ENCODE results near the gene ASB15. TPM values are rescaled to one million over a fixed set of nuclear protein-coding genes. Genes with fewer than 3 reads are reported as not detected.

The ASB15 gene
- total and polyA plus RNA-seq, 2 of the 13 experiments (the other 11 are each of a cell fraction or from before 2014, with no cell fraction given): not detected

DNA sequence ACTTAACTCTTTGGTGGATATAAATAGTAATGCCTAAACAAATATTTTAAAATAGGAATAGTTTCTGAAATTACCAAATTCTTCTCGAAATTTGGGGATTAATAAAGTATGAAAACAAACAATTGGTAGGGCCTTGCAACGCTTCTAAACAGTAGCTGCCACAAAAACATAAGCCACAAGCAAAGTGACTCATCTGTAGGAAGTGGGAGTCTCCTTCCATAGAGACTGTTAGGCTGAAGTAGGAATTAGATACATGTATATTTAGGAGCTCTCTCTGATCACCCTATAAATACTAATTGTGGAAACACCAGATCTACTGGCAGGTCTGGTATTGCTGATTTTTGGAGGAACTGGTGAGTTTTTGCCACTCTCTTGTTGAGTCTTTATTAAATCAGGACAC is 48.3 kb downstream of the ASB15 start:
- H3K4me2 ChIP-seq (ENCODE audit: low read depth, low read length): no peak overlapping the region
- in situ Hi-C loops (cut with HindIII; ENCODE audit: extremely low pct_ligation_motif_present, low pct_unique_long_range_greater_than_20kb): no loop called here
- H2AFZ ChIP-seq (ENCODE audit: low read length): no peak overlapping the region
- no peaks in the 10 kb centered on the region for H3K4me1 ChIP-seq (ENCODE audit: insufficient read depth, low read length)
- H3K27ac ChIP-seq (ENCODE audit: extremely low read length, insufficient read depth, low read length): no peak overlapping the region
- no peaks in the 10 kb centered on the region for H3K36me3 ChIP-seq (replicated peaks in 1 of 2; ENCODE audit: control insufficient read depth in 1 of 2, insufficient read depth in 2 of 2, low read length in 2 of 2)
- no peak overlapping the region for H3K9ac ChIP-seq (ENCODE audit: insufficient read depth, low read depth, low read length)
- no peak for ATAC-seq
- H3K4me3 ChIP-seq (replicated peaks in 1 of 3; ENCODE audit: insufficient read depth in 1 of 3, low read depth in 2 of 3, low read length in 3 of 3): no peak overlapping the region
- H4K20me1 ChIP-seq (ENCODE audit: insufficient read depth, low read length): no peaks in the 10 kb centered on the region
- DNase-seq (ENCODE audit: low spot score): no peak
- H3K27me3 ChIP-seq (ENCODE audit: control insufficient read depth in 1 of 2, insufficient read depth in 2 of 2, low read length in 2 of 2): no peaks in the 10 kb centered on the region
- intact Hi-C loops (cut with micrococcal nuclease; ENCODE audit: unreplicated experiment): no loop called here
- no peaks in the 10 kb centered on the region for H3K79me2 ChIP-seq (ENCODE audit: insufficient read depth, low read length)
- no peak for FAIRE-seq
- POLR2A ChIA-PET: no interaction called here
- H3K9me3 ChIP-seq (ENCODE audit: low read length): no peaks in the 10 kb centered on the region
- CTCF ChIA-PET (ENCODE audit: low intra/inter-chr PET ratio, low total read pairs): no interaction called here
- 0% methylated on average over 2 of the region's 2 CpGs for WGBS (ENCODE audit: low lambda C conversion rate)
- BruUV-seq (replicated peaks): no TSS peak
- TF ChIP-seq, protein P1, sequence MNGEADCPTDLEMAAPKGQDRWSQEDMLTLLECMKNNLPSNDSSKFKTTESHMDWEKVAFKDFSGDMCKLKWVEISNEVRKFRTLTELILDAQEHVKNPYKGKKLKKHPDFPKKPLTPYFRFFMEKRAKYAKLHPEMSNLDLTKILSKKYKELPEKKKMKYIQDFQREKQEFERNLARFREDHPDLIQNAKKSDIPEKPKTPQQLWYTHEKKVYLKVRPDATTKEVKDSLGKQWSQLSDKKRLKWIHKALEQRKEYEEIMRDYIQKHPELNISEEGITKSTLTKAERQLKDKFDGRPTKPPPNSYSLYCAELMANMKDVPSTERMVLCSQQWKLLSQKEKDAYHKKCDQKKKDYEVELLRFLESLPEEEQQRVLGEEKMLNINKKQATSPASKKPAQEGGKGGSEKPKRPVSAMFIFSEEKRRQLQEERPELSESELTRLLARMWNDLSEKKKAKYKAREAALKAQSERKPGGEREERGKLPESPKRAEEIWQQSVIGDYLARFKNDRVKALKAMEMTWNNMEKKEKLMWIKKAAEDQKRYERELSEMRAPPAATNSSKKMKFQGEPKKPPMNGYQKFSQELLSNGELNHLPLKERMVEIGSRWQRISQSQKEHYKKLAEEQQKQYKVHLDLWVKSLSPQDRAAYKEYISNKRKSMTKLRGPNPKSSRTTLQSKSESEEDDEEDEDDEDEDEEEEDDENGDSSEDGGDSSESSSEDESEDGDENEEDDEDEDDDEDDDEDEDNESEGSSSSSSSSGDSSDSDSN (CRISPR knock-in tag; IDR thresholded peaks at IDR 0.05): no peak
- TF ChIP-seq, protein P2, sequence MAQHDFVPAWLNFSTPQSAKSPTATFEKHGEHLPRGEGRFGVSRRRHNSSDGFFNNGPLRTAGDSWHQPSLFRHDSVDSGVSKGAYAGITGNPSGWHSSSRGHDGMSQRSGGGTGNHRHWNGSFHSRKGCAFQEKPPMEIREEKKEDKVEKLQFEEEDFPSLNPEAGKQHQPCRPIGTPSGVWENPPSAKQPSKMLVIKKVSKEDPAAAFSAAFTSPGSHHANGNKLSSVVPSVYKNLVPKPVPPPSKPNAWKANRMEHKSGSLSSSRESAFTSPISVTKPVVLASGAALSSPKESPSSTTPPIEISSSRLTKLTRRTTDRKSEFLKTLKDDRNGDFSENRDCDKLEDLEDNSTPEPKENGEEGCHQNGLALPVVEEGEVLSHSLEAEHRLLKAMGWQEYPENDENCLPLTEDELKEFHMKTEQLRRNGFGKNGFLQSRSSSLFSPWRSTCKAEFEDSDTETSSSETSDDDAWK (CRISPR knock-in tag; IDR thresholded peaks at IDR 0.05): no peak
- TF ChIP-seq ZNF180 (CRISPR knock-in tag; IDR thresholded peaks at IDR 0.05; ENCODE audit: borderline replicate concordance, low read depth) (no peak), ASH2L (IDR thresholded peaks at IDR 0.05; ENCODE audit: insufficient read length, low read depth, low read length) (no peak), SYNCRIP (IDR thresholded peaks at IDR 0.05; ENCODE audit: insufficient read depth, low read depth, low read length) (no peak), MAF1 (CRISPR knock-in tag; IDR thresholded peaks at IDR 0.05; ENCODE audit: borderline replicate concordance) (no peak), ZIK1 (CRISPR knock-in tag; IDR thresholded peaks at IDR 0.05; ENCODE audit: borderline replicate concordance, low read depth) (no peak), ISX (CRISPR knock-in tag; conservative IDR thresholded peaks at IDR 0.05) (no peak), RNF2 (conservative IDR thresholded peaks at IDR 0.05; ENCODE audit: low read depth) (no peak), KDM5A (IDR thresholded peaks at IDR 0.05; ENCODE audit: borderline replicate concordance, low read length) (no peak), HOXA3 (CRISPR knock-in tag; IDR thresholded peaks at IDR 0.05) (no peak), ZNF891 (CRISPR knock-in tag; IDR thresholded peaks at IDR 0.05) (no peak)
- TF ChIP-seq, protein P3, sequence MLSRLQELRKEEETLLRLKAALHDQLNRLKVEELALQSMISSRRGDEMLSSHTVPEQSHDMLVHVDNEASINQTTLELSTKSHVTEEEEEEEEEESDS (CRISPR knock-in tag; IDR thresholded peaks at IDR 0.05; ENCODE audit: borderline replicate concordance): no peak
- TF ChIP-seq, protein P4, sequence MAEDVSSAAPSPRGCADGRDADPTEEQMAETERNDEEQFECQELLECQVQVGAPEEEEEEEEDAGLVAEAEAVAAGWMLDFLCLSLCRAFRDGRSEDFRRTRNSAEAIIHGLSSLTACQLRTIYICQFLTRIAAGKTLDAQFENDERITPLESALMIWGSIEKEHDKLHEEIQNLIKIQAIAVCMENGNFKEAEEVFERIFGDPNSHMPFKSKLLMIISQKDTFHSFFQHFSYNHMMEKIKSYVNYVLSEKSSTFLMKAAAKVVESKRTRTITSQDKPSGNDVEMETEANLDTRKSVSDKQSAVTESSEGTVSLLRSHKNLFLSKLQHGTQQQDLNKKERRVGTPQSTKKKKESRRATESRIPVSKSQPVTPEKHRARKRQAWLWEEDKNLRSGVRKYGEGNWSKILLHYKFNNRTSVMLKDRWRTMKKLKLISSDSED (CRISPR knock-in tag; IDR thresholded peaks at IDR 0.05): no peak
- TF ChIP-seq, protein P5, sequence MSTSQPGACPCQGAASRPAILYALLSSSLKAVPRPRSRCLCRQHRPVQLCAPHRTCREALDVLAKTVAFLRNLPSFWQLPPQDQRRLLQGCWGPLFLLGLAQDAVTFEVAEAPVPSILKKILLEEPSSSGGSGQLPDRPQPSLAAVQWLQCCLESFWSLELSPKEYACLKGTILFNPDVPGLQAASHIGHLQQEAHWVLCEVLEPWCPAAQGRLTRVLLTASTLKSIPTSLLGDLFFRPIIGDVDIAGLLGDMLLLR (CRISPR knock-in tag; IDR thresholded peaks at IDR 0.05): no peak
- TF ChIP-seq, protein P6, sequence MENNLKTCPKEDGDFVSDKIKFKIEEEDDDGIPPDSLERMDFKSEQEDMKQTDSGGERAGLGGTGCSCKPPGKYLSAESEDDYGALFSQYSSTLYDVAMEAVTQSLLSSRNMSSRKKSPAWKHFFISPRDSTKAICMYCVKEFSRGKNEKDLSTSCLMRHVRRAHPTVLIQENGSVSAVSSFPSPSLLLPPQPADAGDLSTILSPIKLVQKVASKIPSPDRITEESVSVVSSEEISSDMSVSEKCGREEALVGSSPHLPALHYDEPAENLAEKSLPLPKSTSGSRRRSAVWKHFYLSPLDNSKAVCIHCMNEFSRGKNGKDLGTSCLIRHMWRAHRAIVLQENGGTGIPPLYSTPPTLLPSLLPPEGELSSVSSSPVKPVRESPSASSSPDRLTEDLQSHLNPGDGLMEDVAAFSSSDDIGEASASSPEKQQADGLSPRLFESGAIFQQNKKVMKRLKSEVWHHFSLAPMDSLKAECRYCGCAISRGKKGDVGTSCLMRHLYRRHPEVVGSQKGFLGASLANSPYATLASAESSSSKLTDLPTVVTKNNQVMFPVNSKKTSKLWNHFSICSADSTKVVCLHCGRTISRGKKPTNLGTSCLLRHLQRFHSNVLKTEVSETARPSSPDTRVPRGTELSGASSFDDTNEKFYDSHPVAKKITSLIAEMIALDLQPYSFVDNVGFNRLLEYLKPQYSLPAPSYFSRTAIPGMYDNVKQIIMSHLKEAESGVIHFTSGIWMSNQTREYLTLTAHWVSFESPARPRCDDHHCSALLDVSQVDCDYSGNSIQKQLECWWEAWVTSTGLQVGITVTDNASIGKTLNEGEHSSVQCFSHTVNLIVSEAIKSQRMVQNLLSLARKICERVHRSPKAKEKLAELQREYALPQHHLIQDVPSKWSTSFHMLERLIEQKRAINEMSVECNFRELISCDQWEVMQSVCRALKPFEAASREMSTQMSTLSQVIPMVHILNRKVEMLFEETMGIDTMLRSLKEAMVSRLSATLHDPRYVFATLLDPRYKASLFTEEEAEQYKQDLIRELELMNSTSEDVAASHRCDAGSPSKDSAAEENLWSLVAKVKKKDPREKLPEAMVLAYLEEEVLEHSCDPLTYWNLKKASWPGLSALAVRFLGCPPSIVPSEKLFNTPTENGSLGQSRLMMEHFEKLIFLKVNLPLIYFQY (CRISPR knock-in tag; IDR thresholded peaks at IDR 0.05; ENCODE audit: borderline replicate concordance): no peak
